Hematopoietic multipotent progenitor cell treated with erythropoietin and hydrocortisone succinate and interleukin-3 and kit ligand, for 15 days (in vitro differentiated cells): ENCODE data around the gene SHTN1.

Experiments
- DNase-seq: peaks from one replicate; pipeline ENCODE4 v3.0.0-alpha.2; 2015; ENCODE audit warnings: low spot score

The SHTN1 gene

DNA sequence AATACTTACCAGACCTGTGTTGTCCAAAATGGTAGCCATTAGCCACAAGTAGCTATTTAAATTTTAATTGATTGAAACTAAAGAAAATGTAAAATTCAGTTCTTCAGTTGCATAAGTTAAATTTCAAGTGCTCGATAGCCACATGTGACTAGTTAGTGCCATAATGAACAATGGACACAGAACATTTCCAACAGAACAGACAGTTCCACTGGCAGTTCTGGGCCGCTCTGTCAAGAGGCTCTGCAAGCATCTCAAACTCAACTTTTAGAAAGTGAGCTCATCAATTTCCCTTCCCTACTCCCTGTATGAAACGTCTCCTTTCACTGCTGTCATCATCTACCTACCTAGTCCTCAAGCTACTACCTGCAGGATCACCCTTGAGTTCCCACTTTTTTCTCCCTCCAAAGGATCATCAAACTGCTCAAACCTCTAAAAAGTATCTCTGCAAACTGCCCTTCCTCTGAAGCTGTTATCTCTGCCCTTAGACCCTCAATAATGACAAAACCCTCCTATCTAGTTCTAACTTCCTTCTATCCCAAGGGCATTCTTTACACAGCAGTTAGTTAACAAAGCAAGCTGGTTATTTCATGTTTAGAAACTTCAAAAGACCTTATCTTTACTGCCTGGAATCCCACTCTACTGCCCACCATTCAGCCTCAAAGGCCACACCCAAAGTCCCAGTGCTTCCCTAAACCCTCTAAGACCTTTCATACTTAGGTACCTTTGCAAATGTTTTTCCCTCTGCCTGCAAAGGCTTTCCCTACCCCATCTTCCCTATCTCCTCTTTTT, 20.6 kb downstream of the SHTN1 start:
- no peak for DNase-seq

DNA sequence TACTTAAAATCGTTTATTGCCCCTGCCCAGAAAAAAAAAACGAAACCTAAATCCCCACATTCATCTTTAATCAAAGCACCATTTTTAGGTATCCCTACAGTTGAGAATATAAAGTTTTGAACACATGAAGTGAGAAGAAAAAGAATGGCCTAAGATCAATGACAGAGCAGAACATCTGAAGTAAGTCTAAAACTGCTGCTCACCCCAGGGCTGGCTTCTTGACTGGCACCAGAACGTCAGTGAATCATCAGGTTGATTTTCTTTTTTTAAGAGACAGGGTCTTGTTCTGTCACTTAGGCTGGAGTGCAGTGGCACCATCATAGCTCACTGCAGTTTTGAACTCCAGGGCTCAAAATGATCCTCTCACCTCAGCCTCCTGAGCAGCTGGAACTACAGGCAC, 24.9 kb downstream of the SHTN1 start:
- DNase-seq = no peak

DNA sequence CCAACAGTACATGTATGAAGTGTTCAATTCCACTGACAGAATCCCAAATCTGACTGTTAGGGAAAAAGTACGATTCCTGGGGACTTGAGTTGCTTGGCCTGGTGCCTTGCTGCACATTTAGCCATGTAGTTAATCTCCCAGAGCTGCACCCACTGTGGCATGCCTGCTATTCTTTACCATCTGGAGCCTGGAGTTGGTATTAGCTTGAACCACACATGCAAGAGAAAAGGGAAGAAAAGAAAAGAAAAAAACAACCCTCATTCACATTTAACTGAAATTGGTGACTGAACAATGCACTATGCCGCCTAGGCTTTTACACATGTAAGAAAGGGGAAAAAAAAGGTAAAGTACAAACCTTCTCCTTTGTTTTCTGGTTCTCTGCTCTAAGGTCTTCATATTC, 26.1 kb downstream of the SHTN1 start:
- no peak for DNase-seq

DNA sequence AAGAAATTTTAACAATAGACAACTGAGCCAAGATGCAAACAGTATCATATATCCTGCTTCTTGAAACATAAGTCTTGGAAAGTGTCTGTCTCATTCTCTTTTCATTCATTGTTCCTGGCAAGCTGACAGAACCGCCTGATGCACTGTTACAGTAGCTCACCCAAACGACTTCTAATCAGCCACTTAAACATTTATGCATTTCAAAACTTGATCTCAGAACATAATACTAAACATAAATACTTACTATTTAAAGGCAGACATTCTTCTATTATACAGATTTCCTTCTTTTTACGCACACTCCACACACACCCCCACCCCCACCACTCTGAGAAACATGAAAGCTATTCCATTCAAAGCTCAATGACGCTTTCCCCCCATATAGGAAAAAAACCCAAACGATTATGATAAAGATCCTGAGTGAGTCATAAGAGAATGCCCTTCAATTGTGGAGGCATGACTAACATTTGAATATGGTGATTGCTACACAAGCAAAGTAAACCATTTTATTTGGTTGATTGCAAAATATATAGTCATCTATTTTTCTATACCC, 30.5 kb downstream of the SHTN1 start:
- DNase-seq = no peak

DNA sequence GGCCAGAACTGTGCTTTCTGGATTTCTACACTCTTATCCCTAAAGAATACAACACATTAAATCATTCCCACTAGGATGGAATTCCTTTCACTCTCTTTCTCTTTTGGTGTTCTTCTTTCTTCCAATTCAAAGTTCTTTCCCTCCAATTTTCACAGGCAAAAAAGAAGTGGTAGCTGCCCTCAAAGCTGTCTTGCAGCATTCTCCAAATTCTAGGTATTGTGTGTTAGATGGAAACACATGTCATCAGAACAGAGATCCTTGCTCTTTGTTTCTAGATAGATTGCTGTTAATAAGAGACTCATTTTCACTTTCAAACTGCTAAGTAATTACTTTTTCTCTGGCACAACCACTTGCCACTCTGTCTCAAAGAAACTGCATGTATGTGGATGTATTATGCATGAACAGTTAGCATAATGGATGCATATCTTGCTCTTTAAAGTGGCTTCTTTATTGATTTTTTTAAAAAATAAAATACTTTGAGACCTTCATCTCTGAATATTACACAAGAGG, 31.0 kb downstream of the SHTN1 start:
- no peak for DNase-seq

DNA sequence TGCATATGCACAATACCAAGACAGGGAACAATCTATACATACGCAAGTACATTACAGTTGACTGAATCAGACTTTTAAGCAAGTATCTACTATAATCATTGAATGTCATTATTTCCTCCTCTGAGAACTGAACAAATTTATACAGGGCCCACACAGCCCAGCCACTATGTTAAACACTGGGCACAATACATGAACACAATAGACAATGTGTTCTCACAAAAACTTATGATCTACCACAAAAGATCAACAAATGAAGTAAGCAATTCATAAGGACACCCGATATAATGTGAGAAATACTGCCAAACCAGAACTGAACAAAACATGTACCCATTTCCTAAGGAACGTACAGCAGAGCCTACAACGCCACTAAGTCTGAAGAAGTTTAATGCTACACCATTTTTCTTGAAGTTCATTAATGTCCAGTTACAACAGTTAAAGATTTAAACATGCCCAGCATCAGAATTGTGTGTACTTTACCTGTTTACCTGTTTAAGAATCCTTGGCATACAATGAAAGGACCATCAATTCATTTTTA, 31.5 kb downstream of the SHTN1 start:
- no peak for DNase-seq

DNA sequence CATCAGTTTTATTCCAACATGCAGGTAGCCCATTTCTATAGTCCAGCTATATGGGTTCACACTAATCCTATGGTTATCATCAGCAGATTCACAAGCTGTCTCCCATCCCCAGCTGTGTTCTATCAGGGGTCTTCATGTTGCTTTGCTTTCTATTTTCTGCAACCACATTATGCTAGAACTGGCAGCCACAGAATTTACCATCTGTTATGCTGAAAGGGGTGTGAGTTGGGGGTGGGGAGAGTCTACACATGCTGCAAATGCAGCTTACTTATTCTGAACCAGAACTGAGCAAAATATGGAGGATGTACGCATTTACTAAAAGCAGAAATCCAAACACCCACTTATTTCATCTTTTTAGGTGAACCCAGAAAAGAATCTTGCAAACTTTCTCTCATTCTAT, 32.9 kb downstream of the SHTN1 start:
- DNase-seq = no peak

DNA sequence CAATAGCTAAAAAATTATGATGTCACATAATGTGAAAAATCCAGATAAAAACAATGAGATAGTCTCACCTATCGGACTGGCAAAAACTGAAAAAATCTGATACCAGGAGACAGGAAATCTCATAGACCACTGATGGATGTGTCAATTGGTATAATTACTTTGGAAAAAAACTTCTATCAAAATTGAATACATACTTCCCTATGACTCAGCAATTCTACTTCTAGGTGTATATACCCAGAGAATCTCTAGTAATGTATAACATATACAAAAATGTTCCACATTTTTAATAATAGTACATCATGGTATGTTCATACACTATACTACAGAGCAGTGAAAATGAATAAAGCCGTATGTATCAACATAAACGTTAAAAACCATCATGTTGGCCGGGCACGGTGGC, 34.9 kb downstream of the SHTN1 start:
- no peak for DNase-seq

DNA sequence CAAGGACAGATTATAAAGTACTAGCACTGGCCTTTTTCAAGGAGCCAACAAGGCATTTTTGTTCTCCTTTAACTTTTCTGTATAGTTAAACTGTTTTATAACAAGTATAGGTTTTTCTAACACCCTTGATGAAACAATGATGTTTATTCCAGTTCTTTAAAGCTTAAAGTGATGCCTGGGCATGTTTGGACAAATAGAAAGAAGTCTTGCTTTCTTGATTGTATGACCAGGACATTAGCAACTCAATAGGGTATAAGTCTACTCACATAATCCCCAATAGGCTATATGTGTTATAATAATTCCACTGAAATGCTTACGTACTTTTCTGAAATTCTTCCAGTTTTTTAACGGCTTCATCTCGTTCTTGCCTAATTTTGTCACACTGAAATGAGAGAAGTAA, 36.7 kb downstream of the SHTN1 start:
- DNase-seq = no peak

DNA sequence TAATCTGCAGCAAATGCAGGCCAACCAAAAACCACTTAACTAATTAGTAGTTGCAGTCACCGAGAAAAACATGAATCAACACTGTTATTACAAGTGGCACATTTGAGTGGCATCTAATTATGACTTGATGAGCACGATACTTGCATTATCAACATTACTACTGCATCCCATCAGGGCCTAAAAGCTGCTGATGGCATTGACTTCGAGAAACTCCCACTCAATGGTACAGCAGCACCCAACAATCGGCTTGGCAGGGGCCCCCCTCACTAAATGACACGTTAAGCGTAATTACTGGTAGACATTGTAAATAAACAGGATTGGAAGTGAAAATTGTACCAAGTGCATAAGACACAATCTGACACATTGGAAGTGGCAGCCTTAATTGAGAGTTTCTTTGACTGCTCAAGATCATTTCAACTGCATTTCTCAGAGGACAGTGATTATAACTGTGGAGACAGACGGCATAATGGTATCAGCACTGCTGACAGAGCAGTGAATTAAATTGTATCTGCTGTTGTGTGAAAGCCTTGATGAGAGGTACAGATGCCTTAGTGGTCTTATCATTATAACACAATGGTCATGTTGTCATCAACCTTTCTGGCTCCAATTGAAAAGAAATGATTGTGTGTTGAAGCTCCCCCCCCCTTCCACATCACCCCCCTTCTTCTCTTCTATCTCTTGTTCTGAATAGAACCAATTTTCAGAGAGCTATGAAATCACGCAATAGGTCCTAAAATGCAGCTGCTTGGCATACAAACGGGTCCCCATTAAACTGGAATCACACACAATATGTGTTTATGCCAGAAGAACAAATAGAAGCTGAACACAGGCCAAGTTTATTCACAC, 43.4 kb downstream of the SHTN1 start:
- no peak for DNase-seq

DNA sequence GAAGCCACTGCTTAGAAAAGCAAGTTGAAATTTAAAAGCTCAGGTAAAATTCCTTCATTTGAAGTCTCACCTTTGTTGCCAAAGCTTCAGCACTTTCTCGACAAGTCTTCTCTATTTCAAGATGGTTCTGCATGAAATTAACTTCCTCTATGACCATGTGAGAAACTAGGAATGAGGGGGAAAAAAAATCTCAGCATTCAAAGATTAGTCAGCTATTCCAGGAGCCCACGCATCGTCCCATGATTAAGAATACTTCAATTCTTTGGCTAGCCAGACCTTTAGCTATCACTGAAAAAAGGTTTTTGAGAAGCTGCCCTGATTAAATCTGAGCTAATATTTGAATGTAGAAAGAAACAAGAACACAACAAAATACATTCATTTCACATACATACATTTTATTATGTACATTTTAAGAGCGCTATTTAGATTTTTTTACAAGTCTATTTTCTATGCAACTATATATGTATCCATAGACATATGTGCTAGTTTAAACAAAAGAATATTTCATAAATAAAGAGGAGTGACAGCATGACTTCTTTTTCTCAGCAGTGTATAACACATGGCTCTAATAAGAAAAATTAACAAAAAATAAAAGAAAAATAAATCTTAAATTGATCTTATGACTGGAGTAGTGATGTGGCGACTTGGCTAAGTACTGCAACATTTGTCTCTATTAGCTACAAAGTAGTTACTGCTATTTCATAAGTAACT, 44.8 kb downstream of the SHTN1 start:
- no peak for DNase-seq

DNA sequence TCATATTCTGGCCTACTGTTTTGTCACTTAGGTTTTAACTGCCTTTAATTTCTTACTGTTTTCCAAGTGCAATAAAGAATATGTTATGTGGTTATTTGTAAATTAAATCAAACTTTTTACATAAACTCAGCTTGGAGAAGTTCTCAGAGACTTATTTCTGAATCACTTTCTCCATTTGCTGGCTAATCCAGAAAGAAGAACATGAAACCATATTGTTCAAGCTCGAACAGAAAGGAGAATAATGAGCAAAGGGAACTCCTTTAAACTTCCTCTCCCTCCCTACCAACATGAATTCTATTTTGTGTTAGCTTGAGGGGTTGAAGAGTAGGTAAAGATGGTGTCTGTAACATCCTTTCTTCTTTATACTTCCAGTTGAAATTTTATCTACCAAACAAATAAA, 52.3 kb downstream of the SHTN1 start:
- DNase-seq = no peak

DNA sequence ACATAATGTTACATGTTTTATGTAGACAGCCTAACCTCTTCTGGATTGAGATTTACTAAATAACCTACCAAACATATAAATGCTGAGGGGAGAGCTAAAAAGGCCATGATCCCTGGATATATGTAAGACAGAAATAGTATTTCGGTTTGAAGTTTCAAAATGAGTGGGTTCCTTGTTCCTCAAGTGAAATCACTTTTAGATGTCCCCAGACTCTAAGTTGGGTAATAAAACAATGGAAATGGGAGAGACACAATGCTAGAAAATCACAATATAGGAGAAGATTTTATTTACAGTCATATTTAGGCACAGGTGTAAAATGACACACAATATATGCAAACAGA, 56.5 kb downstream of the SHTN1 start:
- DNase-seq = no peak

DNA sequence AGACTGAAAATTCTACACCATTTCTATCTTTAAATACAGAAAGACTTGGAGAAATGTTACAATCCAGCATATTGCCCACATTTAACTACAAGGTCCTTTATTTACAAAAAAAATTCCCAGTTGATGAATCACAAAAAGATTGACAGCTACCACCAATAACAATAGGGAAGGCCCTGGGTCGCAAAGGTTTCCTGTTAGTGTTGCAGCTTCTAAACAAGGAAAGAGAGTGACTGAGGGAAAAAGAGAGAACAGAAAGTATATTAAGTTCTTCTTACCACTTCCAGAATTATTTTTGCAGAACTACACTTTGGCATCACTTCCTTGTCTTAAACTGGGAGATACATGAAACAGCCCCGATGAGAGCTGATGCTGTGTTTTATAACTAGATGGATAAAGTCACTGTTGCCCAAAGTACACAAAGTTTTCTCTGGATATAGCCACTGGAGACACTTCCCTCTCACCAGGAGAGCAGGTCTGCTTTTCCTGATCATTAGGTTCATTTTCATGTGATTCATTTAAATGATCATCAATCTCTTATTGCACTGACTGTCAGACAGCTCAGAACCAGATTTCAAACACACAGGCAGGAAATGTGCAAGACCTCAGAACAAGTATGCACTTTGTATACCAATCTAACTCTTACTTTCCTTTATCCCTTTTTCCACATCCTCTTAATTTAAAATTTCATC, 57.0 kb downstream of the SHTN1 start:
- DNase-seq = no peak

DNA sequence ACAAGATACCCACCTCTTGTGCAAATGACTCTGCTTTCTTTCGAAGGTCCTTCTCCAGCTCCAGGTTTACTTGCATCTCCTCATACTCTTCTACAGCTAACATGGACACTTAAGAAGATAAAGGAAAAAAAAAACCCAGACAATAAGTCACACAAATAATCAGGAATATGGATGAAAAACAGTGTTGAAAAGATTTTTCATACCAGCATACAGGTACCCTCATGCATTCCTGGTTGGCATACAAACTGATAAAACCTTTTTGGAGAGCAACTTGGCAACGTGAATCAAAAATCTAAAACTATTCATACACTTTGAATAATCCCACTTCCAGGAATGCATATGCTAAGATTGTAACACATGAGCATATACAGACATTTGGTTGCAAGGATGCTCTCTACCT, 60.1 kb downstream of the SHTN1 start:
- no peak for DNase-seq

DNA sequence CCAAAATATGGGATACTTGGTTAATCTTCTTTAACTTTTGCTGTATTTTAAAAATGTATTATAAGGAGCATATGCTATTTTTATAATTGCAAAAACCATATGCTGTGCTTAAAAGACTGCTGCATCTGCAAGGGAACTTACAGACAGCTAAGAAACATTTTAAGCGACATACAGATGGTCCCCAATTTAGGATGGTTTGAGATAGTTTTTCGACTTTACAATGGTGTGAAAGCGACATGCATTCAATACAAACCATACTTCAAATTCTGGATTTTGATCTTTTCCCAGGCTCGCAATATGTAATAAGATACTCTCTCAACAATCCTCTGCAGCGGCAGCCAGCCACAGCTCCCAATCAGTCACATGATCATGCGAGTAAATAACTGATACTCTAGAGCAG, 73.2 kb downstream of the SHTN1 start:
- no peak for DNase-seq

DNA sequence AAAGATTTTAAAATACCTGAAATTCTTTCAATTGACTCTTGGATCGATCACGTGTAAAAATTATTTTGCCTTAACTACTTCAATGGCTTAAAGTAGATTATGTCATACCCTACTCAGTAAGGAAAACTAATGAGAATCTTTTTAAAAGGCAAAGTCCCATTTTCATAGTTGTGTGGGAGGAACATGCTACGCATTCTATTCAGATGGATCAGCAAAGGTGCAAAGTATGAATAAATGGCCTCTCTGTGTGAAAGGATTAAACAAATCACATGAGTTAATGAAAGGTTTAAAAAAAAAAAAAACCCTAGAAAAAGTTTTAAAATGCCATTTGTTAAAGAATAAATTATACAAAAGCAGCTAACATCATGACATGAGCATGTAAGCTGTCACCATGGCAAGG, 78.6 kb downstream of the SHTN1 start:
- DNase-seq = no peak

DNA sequence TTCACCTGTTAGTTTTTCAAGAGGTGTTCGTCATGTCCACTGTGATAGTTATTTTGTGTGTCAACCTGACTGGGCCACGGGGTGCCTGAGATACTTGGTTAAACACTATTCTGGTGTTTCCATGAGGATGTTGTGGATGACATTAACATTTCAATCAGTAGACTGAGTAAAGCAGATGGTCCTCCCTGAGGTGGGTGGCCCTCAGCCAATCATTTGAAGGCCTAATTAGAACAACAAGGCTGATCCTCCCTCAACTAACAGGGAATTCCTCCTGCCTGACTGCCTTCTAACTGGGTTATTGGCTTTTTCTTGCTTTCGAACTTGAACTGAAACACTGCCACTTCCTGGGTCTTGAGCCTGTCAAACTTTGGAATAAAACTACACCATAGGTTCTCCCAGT, 79.9 kb downstream of the SHTN1 start:
- DNase-seq = no peak

DNA sequence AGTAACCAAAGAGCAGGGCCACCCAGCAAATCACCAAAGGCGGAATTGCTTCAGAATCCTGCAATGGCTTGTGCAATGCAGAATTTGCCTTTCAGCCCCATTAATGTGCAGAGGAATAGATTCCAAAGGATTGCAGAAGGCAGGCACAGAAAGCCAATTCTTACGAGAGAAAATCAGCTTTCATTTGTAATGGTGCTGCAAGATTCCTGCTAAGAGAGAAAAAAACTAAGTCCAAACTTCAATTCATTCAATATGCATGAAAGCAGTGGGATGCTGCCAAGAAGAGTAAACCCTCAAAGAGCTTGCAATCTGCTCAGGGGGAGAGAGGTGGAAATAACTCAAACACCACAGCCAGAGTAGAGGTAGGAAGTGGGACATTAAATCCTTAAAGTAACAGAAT, 85.3 kb downstream of the SHTN1 start:
- no peak for DNase-seq

DNA sequence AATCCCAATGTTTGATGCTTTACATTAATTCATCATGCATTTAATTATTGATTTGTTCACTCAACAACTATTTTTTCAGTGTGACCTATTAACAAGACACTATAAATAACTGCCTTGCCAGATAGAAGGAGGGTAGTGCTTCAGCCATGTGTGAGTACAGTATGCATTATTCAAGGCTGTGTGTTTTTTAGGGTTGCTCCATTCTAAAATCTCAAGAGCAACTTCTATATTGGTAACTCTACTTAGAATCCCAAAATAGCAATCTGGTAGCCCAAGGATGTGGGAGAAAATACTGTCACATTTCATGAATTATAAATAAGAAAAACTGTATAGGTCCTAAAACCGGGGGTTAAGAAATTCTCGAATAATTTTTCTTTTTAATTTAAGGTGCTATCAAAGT, 85.8 kb downstream of the SHTN1 start:
- DNase-seq = no peak

DNA sequence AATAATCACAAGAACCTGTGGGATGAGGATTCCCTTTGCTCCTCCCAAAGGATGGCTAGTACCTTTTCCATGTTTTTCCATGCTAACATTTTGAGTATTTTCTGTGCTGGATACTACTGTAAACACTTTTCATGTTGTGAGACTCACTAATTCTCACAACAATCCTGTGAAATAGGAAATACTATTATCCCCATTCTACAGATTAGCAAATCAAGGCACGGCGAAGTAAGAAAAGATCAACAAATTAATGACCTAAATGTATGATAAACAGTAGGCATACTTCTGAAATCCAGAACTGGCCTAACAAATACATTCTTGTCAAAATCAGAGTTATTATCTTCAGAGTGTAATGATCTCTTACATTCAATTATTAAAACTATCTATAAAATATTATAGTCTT, 86.4 kb downstream of the SHTN1 start:
- no peak for DNase-seq

DNA sequence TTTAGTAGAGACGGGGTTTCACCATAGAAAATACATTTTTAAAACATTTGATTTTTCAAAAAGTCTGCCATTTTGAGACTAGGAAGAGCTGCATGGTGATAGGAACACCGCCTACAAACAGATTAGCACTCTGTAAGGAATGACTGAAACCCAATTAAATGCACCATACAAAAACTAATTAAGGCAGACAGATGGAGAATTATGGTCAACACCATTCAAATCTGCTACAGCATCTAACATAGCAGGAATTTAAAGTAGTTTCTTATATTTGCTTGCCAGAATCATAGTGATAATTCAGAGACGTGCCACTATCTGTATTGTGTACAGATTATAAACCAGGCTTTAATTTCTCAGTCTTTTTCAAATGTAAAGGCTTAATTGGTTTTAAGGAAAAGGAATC, 87.5 kb downstream of the SHTN1 start:
- DNase-seq = no peak
